Measurements from ENCODE around the gene CELSR2.

CELSR2 gene

GRCh38 chr1:109238382-109238781, 11.0 kb upstream of the CELSR2 start:
- H3K9me3 ChIP-seq (ENCODE audit: control insufficient read depth, insufficient read depth, low read depth, low read length): no peaks in the 10 kb centered on the region
- POLR2A ChIA-PET: interaction anchor here (3.3 kb wide), 1 partner anchor 160 kb away, joined by 15 read pairs; the partner anchor contains the start of gene SORT1
- CTCF ChIA-PET: interaction anchor here (0.6 to 2.9 kb wide), 9 partner anchors 7 to 294 kb away, joined by 3 to 30 read pairs (median 9); partner anchors contain the start of gene SORT1
- no peak overlapping the region for H3K4me3 ChIP-seq (ENCODE audit: low read depth, low read length)
- H3K4me1 ChIP-seq (ENCODE audit: control insufficient read depth, insufficient read depth, low read length): no peaks in the 10 kb centered on the region
- H3K36me3 ChIP-seq (ENCODE audit: control insufficient read depth in 2 of 2, insufficient read depth in 1 of 2, low read length in 2 of 2): peaks cover 13 to 62% of the 10 kb centered on the region in 2 experiments; a peak in 2 of 3 replicates
- no peak overlapping the region for H3K27ac ChIP-seq (ENCODE audit: extremely low read depth, low read depth, low read length)
- TF ChIP-seq ZSCAN30 (tag by site-specific recombination; IDR thresholded peaks at IDR 0.05) (peak; percentile 61; the same call in 1 of the 2 replicates), REPIN1 (tag by site-specific recombination; IDR thresholded peaks at IDR 0.05; ENCODE audit: low read depth) (no peak), ZNF24 (tag by site-specific recombination; IDR thresholded peaks at IDR 0.05) (no peak), GLI2 (tag by site-specific recombination; IDR thresholded peaks at IDR 0.05; ENCODE audit: borderline replicate concordance, low read depth) (no peak), KLF10 (tag by site-specific recombination; IDR thresholded peaks at IDR 0.05) (no peak), SP2 (tag by site-specific recombination; IDR thresholded peaks at IDR 0.05) (no peak)

GRCh38 chr1:109239047-109239408, 10.3 kb upstream of the CELSR2 start:
- H3K36me3 ChIP-seq (ENCODE audit: control insufficient read depth in 2 of 2, insufficient read depth in 1 of 2, low read length in 2 of 2): peaks cover 8 to 61% of the 10 kb centered on the region in 2 experiments; a peak in 2 of 3 replicates
- no peak overlapping the region for H3K27ac ChIP-seq (ENCODE audit: extremely low read depth, low read depth, low read length)
- ChIA-PET POLR2A (interaction anchor here (0.5 to 3.3 kb wide), 3 partner anchors 11 to 159 kb away, joined by 4 to 15 read pairs (median 5); partner anchors contain the start of genes CELSR2 and SORT1), CTCF (interaction anchor here (0.6 to 2.9 kb wide), 18 partner anchors 8 to 296 kb away, joined by 3 to 30 read pairs (median 4); partner anchors contain the start of genes CELSR2 and SORT1)
- H3K9me3 ChIP-seq (ENCODE audit: control insufficient read depth, insufficient read depth, low read depth, low read length): no peaks in the 10 kb centered on the region
- H3K4me1 ChIP-seq (ENCODE audit: control insufficient read depth, insufficient read depth, low read length): no peaks in the 10 kb centered on the region
- no peak for TF ChIP-seq ZBTB7A (tag by site-specific recombination; IDR thresholded peaks at IDR 0.05; ENCODE audit: low read depth)
- TF ChIP-seq ZNF560 (tag by site-specific recombination; IDR thresholded peaks at IDR 0.05; ENCODE audit: borderline replicate concordance): no peak
- no peak for TF ChIP-seq ZNF585B (tag by site-specific recombination; IDR thresholded peaks at IDR 0.05)
- no peak for TF ChIP-seq ZSCAN30 (tag by site-specific recombination; IDR thresholded peaks at IDR 0.05)
- TF ChIP-seq ZIC2 (tag by site-specific recombination; IDR thresholded peaks at IDR 0.05): no peak
- TF ChIP-seq SCRT1 (tag by site-specific recombination; IDR thresholded peaks at IDR 0.05; ENCODE audit: borderline replicate concordance): no peak
- no peak for TF ChIP-seq ZNF521 (tag by site-specific recombination; IDR thresholded peaks at IDR 0.05)
- TF ChIP-seq PATZ1 (tag by site-specific recombination; IDR thresholded peaks at IDR 0.05): no peak
- TF ChIP-seq ZNF600 (tag by site-specific recombination; IDR thresholded peaks at IDR 0.05): no peak
- no peak for TF ChIP-seq ZNF138 (tag by site-specific recombination; IDR thresholded peaks at IDR 0.05; ENCODE audit: borderline replicate concordance)
- TF ChIP-seq KLF9 (tag by site-specific recombination; IDR thresholded peaks at IDR 0.05; ENCODE audit: low read depth): no peak
- no peak for TF ChIP-seq BCL11B (tag by site-specific recombination; IDR thresholded peaks at IDR 0.05; ENCODE audit: low read depth)
- TF ChIP-seq ZNF214 (tag by site-specific recombination; IDR thresholded peaks at IDR 0.05; ENCODE audit: borderline replicate concordance): no peak
- no peak for TF ChIP-seq REST (tag by site-specific recombination; IDR thresholded peaks at IDR 0.05)
- no peak for TF ChIP-seq ZNF529 (tag by site-specific recombination; IDR thresholded peaks at IDR 0.05; ENCODE audit: insufficient replicate concordance)
- no peak for TF ChIP-seq ZNF571 (tag by site-specific recombination; IDR thresholded peaks at IDR 0.05)
- TF ChIP-seq REPIN1 (tag by site-specific recombination; IDR thresholded peaks at IDR 0.05; ENCODE audit: low read depth): no peak
- no peak for TF ChIP-seq ZNF366 (tag by site-specific recombination; conservative IDR thresholded peaks at IDR 0.05)
- no peak for TF ChIP-seq ZNF362 (tag by site-specific recombination; IDR thresholded peaks at IDR 0.05)
- H3K4me3 ChIP-seq (ENCODE audit: low read depth, low read length): no peak overlapping the region
